IPS-18c (cell line): Measurements from ENCODE around the gene BACE2.

Experiments used
- H3K4me3 ChIP-seq: 2 replicates; pipeline ENCODE4 v1.7.0; 2013; ENCODE audit warnings: low read depth, mild to moderate bottlenecking, low read length, moderate library complexity; ENCODE audit not compliant: insufficient read depth
- H3K9me3 ChIP-seq: one replicate; pipeline ENCODE4 v1.6.1; 2013; ENCODE audit warnings: mild to moderate bottlenecking, low read length, moderate library complexity; ENCODE audit not compliant: control insufficient read depth, insufficient read depth

BACE2 gene

GRCh38 chr21:41143596-41144325 lies 24.2 kb upstream of the BACE2 start:
- Histone ChIP-seq H3K4me3 (no peak overlapping the region), H3K9me3 (peaks cover 2% of the 10 kb centered on the region)

- Histone ChIP-seq H3K4me3 (no peak overlapping the region), H3K9me3 (peaks cover 2% of the 10 kb centered on the region)
Observed at GRCh38 chr21:41147096-41147978, 20.6 kb upstream of the BACE2 start.

- Histone ChIP-seq H3K9me3 (peaks cover 2% of the 10 kb centered on the region), H3K4me3 (no peak overlapping the region)
Observed at GRCh38 chr21:41147979-41148355, 20.0 kb upstream of the BACE2 start.

GRCh38 chr21:41148798-41149197 lies 19.2 kb upstream of the BACE2 start:
- Histone ChIP-seq H3K4me3 (no peak overlapping the region), H3K9me3 (peaks cover under 1% of the 10 kb centered on the region)

- no peak overlapping the region for H3K4me3 ChIP-seq
- H3K9me3 ChIP-seq, result no peaks in the 10 kb centered on the region
Observed at GRCh38 chr21:41149199-41149598, 18.8 kb upstream of the BACE2 start.

- H3K9me3 ChIP-seq, result no peaks in the 10 kb centered on the region
- no peak overlapping the region for H3K4me3 ChIP-seq
Observed at GRCh38 chr21:41152147-41152546, 15.8 kb upstream of the BACE2 start.

GRCh38 chr21:41153443-41153842 lies 14.5 kb upstream of the BACE2 start:
- Histone ChIP-seq H3K4me3 (no peak overlapping the region), H3K9me3 (no peaks in the 10 kb centered on the region)

- H3K4me3 ChIP-seq, result no peak overlapping the region
Observed at GRCh38 chr21:41156142-41156541, 11.8 kb upstream of the BACE2 start.

GRCh38 chr21:41158026-41158425 lies 9.9 kb upstream of the BACE2 start:
- Histone ChIP-seq H3K4me3 (no peak overlapping the region), H3K9me3 (no peaks in the 10 kb centered on the region)

More at GRCh38 chr21:41156142-41156541, 11.8 kb upstream of the BACE2 start:
- H3K9me3 ChIP-seq, result no peaks in the 10 kb centered on the region

GRCh38 chr21:41160036-41160435 lies 7.9 kb upstream of the BACE2 start:
- Histone ChIP-seq H3K4me3 (no peak overlapping the region), H3K9me3 (no peaks in the 10 kb centered on the region)

- Histone ChIP-seq H3K4me3 (no peak overlapping the region), H3K9me3 (no peaks in the 10 kb centered on the region)
Observed at GRCh38 chr21:41161428-41161827, 6.5 kb upstream of the BACE2 start.

- H3K4me3 ChIP-seq, result no peak overlapping the region
- no peaks in the 10 kb centered on the region for H3K9me3 ChIP-seq
Observed at GRCh38 chr21:41162096-41162495, 5.9 kb upstream of the BACE2 start.

GRCh38 chr21:41163091-41163490 lies 4.9 kb upstream of the BACE2 start:
- no peak overlapping the region for H3K4me3 ChIP-seq
- H3K9me3 ChIP-seq, result no peaks in the 10 kb centered on the region

GRCh38 chr21:41164052-41164451 lies 3.9 kb upstream of the BACE2 start:
- H3K9me3 ChIP-seq, result no peaks in the 10 kb centered on the region
- no peak overlapping the region for H3K4me3 ChIP-seq

- H3K4me3 ChIP-seq, result no peak overlapping the region
- no peaks in the 10 kb centered on the region for H3K9me3 ChIP-seq
Observed at GRCh38 chr21:41164981-41165655, 2.8 kb upstream of the BACE2 start.

GRCh38 chr21:41166884-41167283 lies 1.1 kb upstream of the BACE2 start:
- peak overlapping the region; percentile 69; the same call in 1 of the 2 replicates for H3K4me3 ChIP-seq
- H3K9me3 ChIP-seq, result no peaks in the 10 kb centered on the region

GRCh38 chr21:41168391-41169257 lies 664 bp downstream of the BACE2 start:
- Histone ChIP-seq H3K9me3 (no peaks in the 10 kb centered on the region), H3K4me3 (peak overlapping the region; percentile 69)
